H1 (cell line): ENCODE data around the gene SPATA13. TPM values are rescaled to one million over a fixed set of nuclear protein-coding genes. Genes with fewer than 3 reads are reported as not detected.

Source experiments
- CTCF ChIA-PET: fragments of 300-600 bp; sonication (Branson Sonifier 250); formaldehyde crosslinking; loops from one replicate; lab custom pipeline; 2021; ENCODE audit not compliant: partially characterized antibody; lab: Charles Lee
- POLR2A ChIA-PET: fragments of 300-600 bp; sonication (Branson Sonifier 250); formaldehyde crosslinking; loops from one replicate; lab custom pipeline; 2021; ENCODE audit warnings: inconsistent platforms; ENCODE audit not compliant: partially characterized antibody; lab: Charles Lee
- DNase-seq, 2 experiments: peaks; one replicate each; pipeline versions ENCODE4 v3.0.0 to v3.0.0-alpha.2; 2010 to 2022; ENCODE audit warnings: low spot score in 2 of 2, low read depth in 1 of 2, mixed read lengths in 1 of 2
- FAIRE-seq: peaks from 2 replicates; lab custom pipeline; 2011; peaks lifted over from hg19 to GRCh38; lab: Jason Lieb, UNC
- H2AFZ ChIP-seq: 2 replicates; pipeline ENCODE4 v1.8.1; 2012; ENCODE audit warnings: low read length, inconsistent platforms
- H2AK5ac ChIP-seq: 2 replicates; pipeline ENCODE4 v1.6.1; 2013; ENCODE audit warnings: low read depth, low read length
- H2BK120ac ChIP-seq: replicated peaks from 2 replicates; pipeline ENCODE3; 2013; ENCODE audit warnings: low read depth, low read length, inconsistent platforms
- H2BK12ac ChIP-seq: 2 replicates; pipeline ENCODE4 v1.6.1; 2013; ENCODE audit warnings: low read depth, low read length
- H2BK15ac ChIP-seq: 2 replicates; pipeline ENCODE4 v1.6.1; 2013; ENCODE audit warnings: low read length
- H2BK20ac ChIP-seq: 2 replicates; pipeline ENCODE4 v1.6.1; 2013; ENCODE audit warnings: low read length
- H2BK5ac ChIP-seq: 2 replicates; pipeline ENCODE4 v1.6.1; 2013; ENCODE audit warnings: low read depth, low read length
- H3K14ac ChIP-seq: 2 replicates; pipeline ENCODE4 v1.6.1; 2013; ENCODE audit warnings: inconsistent platforms; ENCODE audit not compliant: insufficient read length
- H3K18ac ChIP-seq: 2 replicates; pipeline ENCODE4 v1.6.1; 2013; ENCODE audit warnings: low read length; ENCODE audit errors: extremely low read depth
- H3K23ac ChIP-seq: 2 replicates; pipeline ENCODE4 v1.6.1; 2013; ENCODE audit warnings: inconsistent platforms; ENCODE audit not compliant: insufficient read length
- H3K23me2 ChIP-seq: 2 replicates; pipeline ENCODE4 v1.6.1; 2013; ENCODE audit warnings: low read depth, low read length
- H3K27ac ChIP-seq: 2 replicates; pipeline ENCODE4 v1.6.1; 2011; ENCODE audit warnings: low read depth, low read length, inconsistent platforms
- H3K27me3 ChIP-seq, 4 experiments: replicated peaks in 1 of 4; 1 replicate in 1 of 4; 2 replicates in 3 of 4; pipeline versions ENCODE4 v1.6.1 to v1.8.1; 2011 to 2013; ENCODE audit warnings: low read length in 3 of 4, mild to moderate bottlenecking in 3 of 4, inconsistent platforms in 2 of 4, mixed read lengths in 2 of 4, moderate library complexity in 1 of 4; ENCODE audit not compliant: control insufficient read depth in 3 of 4, insufficient read depth in 3 of 4; ENCODE audit errors: extremely low read depth in 1 of 4
- H3K36me3 ChIP-seq, 4 experiments: 2 replicates each; pipeline versions ENCODE4 v1.6.1 to v1.8.1; 2011 to 2013; ENCODE audit warnings: mild to moderate bottlenecking in 4 of 4, low read length in 3 of 4, moderate library complexity in 2 of 4, control low read depth in 1 of 4, inconsistent platforms in 1 of 4; ENCODE audit not compliant: insufficient read depth in 4 of 4, control insufficient read depth in 2 of 4
- H3K4ac ChIP-seq: replicated peaks from 2 replicates; pipeline ENCODE3; 2013; ENCODE audit warnings: low read length, low read depth, mixed read lengths, inconsistent platforms; ENCODE audit not compliant: insufficient read length
- H3K4me1 ChIP-seq, 4 experiments: replicated peaks in 1 of 4; 1 replicate in 1 of 4; 2 replicates in 3 of 4; pipeline versions ENCODE4 v1.6.1 to v1.8.1; 2011 to 2013; ENCODE audit warnings: low read length in 3 of 4, inconsistent platforms in 2 of 4, mixed read lengths in 1 of 4; ENCODE audit not compliant: insufficient read depth in 4 of 4, control insufficient read depth in 3 of 4
- H3K4me2 ChIP-seq, 2 experiments: 2 replicates each; pipeline versions ENCODE4 v1.6.1 to v1.8.1; 2011 to 2013; ENCODE audit warnings: low read depth in 2 of 2, low read length in 2 of 2, control low read depth in 1 of 2, inconsistent platforms in 1 of 2, mild to moderate bottlenecking in 1 of 2; ENCODE audit not compliant: insufficient read depth in 1 of 2
- H3K4me3 ChIP-seq, 4 experiments: fragments of 200-600, 300-600 bp in 1 of 4; sonication (generic), shearing (Covaris generic), sonication (Bioruptor Twin) in 1 of 4; 2 replicates each; pipeline versions ENCODE4 v1.5.1 to v1.8.1; 2011 to 2016; ENCODE audit warnings: low read length in 4 of 4, low read depth in 3 of 4, control low read depth in 2 of 4, inconsistent platforms in 2 of 4, mild to moderate bottlenecking in 2 of 4, mixed read lengths in 1 of 4, moderate library complexity in 1 of 4; ENCODE audit not compliant: insufficient read depth in 2 of 4; ENCODE audit errors: extremely low read depth in 1 of 4
- H3K56ac ChIP-seq: replicated peaks from 2 replicates; pipeline ENCODE3; 2013; ENCODE audit warnings: low read depth, mild to moderate bottlenecking, mixed read lengths, low read length, inconsistent platforms; ENCODE audit not compliant: insufficient read length
- H3K79me1 ChIP-seq: 2 replicates; pipeline ENCODE4 v1.6.1; 2013; ENCODE audit warnings: low read depth, low read length, control low read depth
- H3K79me2 ChIP-seq, 2 experiments: 2 replicates each; pipeline versions ENCODE4 v1.6.1 to v1.8.1; 2012 to 2013; ENCODE audit warnings: low read length in 2 of 2, mild to moderate bottlenecking in 2 of 2, inconsistent platforms in 1 of 2; ENCODE audit not compliant: insufficient read depth in 2 of 2, control insufficient read depth in 1 of 2
- H3K9ac ChIP-seq, 4 experiments: replicated peaks in 1 of 4; 1 replicate in 1 of 4; 2 replicates in 3 of 4; pipeline versions ENCODE4 v1.6.1 to v1.8.1; 2011 to 2013; ENCODE audit warnings: low read depth in 3 of 4, low read length in 3 of 4, control low read depth in 2 of 4, mild to moderate bottlenecking in 2 of 4, moderate library complexity in 2 of 4, inconsistent platforms in 1 of 4; ENCODE audit errors: extremely low read depth in 1 of 4
- H3K9me3 ChIP-seq, 2 experiments: 2 replicates each; pipeline versions ENCODE4 v1.6.1 to v1.8.1; 2012 to 2013; ENCODE audit warnings: mild to moderate bottlenecking in 2 of 2, moderate library complexity in 2 of 2, control low read depth in 1 of 2, inconsistent platforms in 1 of 2, low read depth in 1 of 2, low read length in 1 of 2, mixed read lengths in 1 of 2; ENCODE audit not compliant: insufficient read depth in 2 of 2
- H4K20me1 ChIP-seq, 2 experiments: replicated peaks in 1 of 2; 2 replicates each; pipeline versions ENCODE3 to v1.8.1; 2011 to 2013; ENCODE audit warnings: inconsistent platforms in 2 of 2, low read length in 2 of 2, mild to moderate bottlenecking in 1 of 2; ENCODE audit not compliant: insufficient read depth in 2 of 2, control insufficient read depth in 1 of 2
- H4K5ac ChIP-seq: 2 replicates; pipeline ENCODE4 v1.6.1; 2013; ENCODE audit warnings: low read length, low read depth, mixed read lengths, inconsistent platforms; ENCODE audit not compliant: insufficient read length
- H4K8ac ChIP-seq: 2 replicates; pipeline ENCODE4 v1.8.0; 2013; ENCODE audit warnings: mild to moderate bottlenecking, moderate library complexity, low read length, inconsistent platforms; ENCODE audit not compliant: insufficient read depth; ENCODE audit errors: extremely low read depth
- H4K91ac ChIP-seq: replicated peaks from 2 replicates; pipeline ENCODE3; 2013; ENCODE audit warnings: low read length, mixed read lengths, inconsistent platforms; ENCODE audit not compliant: insufficient read length
- CREB1 ChIP-seq: IDR thresholded peaks from 2 replicates; pipeline ENCODE4 v1.6.1; 2012; ENCODE audit warnings: inconsistent platforms
- SAP30 ChIP-seq: fragments of 300-600 bp; sonication (generic); IDR thresholded peaks from 2 replicates; pipeline ENCODE4 v1.7.1; 2012; ENCODE audit warnings: low read length, moderate library complexity, mild to moderate bottlenecking, inconsistent platforms; ENCODE audit not compliant: insufficient read depth, insufficient replicate concordance
- SP2 ChIP-seq: IDR thresholded peaks from 2 replicates; pipeline ENCODE4 v1.6.1; 2012; ENCODE audit warnings: mild to moderate bottlenecking, low read length, inconsistent platforms
- SP4 ChIP-seq: IDR thresholded peaks from 2 replicates; pipeline ENCODE4 v1.6.1; 2012; ENCODE audit warnings: low read length, inconsistent platforms
- WGBS, 2 experiments: shearing (Covaris generic) in 1 of 2; methylation state at CpG; one replicate each; pipeline versions ENCODE4 v1.1.6 to v1.1.7; 2013 to 2015; ENCODE audit warnings: low lambda C conversion rate in 2 of 2, mixed read lengths in 2 of 2, inconsistent platforms in 1 of 2, low coverage in 1 of 2, missing lambda C conversion rate in 1 of 2; ENCODE audit not compliant: insufficient replicate concordance in 2 of 2, insufficient coverage in 1 of 2, insufficient read length in 1 of 2; ENCODE audit errors: extremely low coverage in 1 of 2, missing lambda C conversion rate in 1 of 2; 5-methylcytosine and 5-hydroxymethylcytosine counted together
- polyA plus RNA-seq, 7 experiments: library from polyadenylated mRNA; depleted of rRNA in 3 of 7; stranded (reverse) in 5 of 7; unstranded in 2 of 7; fragments of >200 nt in 5 of 7; fragments of 200-250 nt in 2 of 7; gene quantifications; 1 replicate in 5 of 7; 2 replicates in 1 of 7; 4 replicates in 1 of 7; pipeline versions ENCODE4 v1.2.1 to v1.2.3, GENCODE V29; 2011 to 2013; ENCODE audit warnings: missing spikeins in 2 of 7, mixed read lengths in 2 of 7
- total RNA-seq: library from RNA; stranded (reverse); fragmentation: NEBNext Ultra II Directional; extraction: Animal tissue kit (Norgen Biotek cat#: 25700); gene quantifications from 2 replicates; pipeline ENCODE4 v1.2.1, GENCODE V29; 2021

SPATA13 gene
- total and polyA plus RNA-seq, 2 of the 8 experiments (the other 6 are each of a cell fraction or from before 2014, with no cell fraction given): 12.6 to 30.9 TPM

DNA sequence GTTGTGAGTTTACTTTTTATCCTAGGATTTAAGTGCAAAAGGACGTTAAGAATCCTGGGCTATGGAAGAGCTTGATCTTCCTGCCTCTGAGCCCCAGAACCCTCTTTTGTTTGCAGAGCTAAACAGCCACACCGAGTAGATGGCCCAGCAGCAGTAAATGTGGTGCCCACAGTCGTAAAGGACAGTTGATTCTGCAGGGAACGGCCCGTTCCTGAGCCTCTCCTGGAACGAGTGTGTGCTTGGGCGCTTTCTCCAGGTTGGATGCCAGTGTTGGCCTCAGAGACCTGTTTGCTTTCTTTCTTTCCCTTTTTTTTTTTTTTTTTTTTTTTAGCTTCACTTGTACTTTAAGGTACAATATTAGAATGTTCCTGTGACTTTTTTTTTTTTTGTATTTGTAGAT is 41.7 kb downstream of the SPATA13 start:
- ChIA-PET CTCF (interaction anchor here (0.7 to 4.2 kb wide), 5 partner anchors 9 to 27 kb away, joined by 3 to 13 read pairs (median 4); no protein-coding TSS in a partner anchor), POLR2A (no interaction called here)
- H3K79me1 ChIP-seq: peaks cover 2% of the 10 kb centered on the region; the same call in 1 of the 2 replicates
- no peak overlapping the region for H2AFZ ChIP-seq
- no peak overlapping the region for H3K18ac ChIP-seq
- FAIRE-seq: no peak
- no peak overlapping the region for H3K23ac ChIP-seq
- H3K4me1 ChIP-seq: peaks cover 0 to 7% (median 3%) of the 10 kb centered on the region in 4 experiments; a peak in 4 of 7 replicates
- no peak overlapping the region for H3K4me2 ChIP-seq
- no peak overlapping the region for H2BK12ac ChIP-seq
- H2BK20ac ChIP-seq: no peak overlapping the region
- H2AK5ac ChIP-seq: no peak overlapping the region
- no peak overlapping the region for H3K4me3 ChIP-seq
- no peak overlapping the region for H4K8ac ChIP-seq
- H4K91ac ChIP-seq: no peak overlapping the region
- H2BK15ac ChIP-seq: no peak overlapping the region
- H3K9ac ChIP-seq: no peak overlapping the region
- no peaks in the 10 kb centered on the region for H3K9me3 ChIP-seq
- H3K4ac ChIP-seq: no peak overlapping the region
- H3K56ac ChIP-seq: no peak overlapping the region
- H2BK120ac ChIP-seq: no peak overlapping the region
- H3K27ac ChIP-seq: no peak overlapping the region
- no peaks in the 10 kb centered on the region for H3K36me3 ChIP-seq
- no peaks in the 10 kb centered on the region for H3K27me3 ChIP-seq
- H3K79me2 ChIP-seq: peaks cover 0 to 35% of the 10 kb centered on the region in 2 experiments; a peak in 2 of 4 replicates
- no peak overlapping the region for H2BK5ac ChIP-seq
- WGBS, 2 experiments: 85% methylated on average over 7 of the region's 7 CpGs; no CpG with 5 or more reads in 1 of the 2 experiments
- no peaks in the 10 kb centered on the region for H4K20me1 ChIP-seq
- TF ChIP-seq SP2 (no peak), CREB1 (no peak), SP4 (no peak), SAP30 (no peak)
- DNase-seq: no peak
- no peaks in the 10 kb centered on the region for H3K23me2 ChIP-seq
- no peak overlapping the region for H3K14ac ChIP-seq
- H4K5ac ChIP-seq: no peak overlapping the region
